Measurements from ENCODE around the gene SMAD7. TPM values are rescaled to one million over a fixed set of nuclear protein-coding genes. Genes with fewer than 3 reads are reported as not detected.
A peak's percentile ranks its signal among the peaks of the same experiment; 100 is the strongest.

The SMAD7 gene
- total RNA-seq, 1 donor from 2014 or later: 24.3 TPM

DNA sequence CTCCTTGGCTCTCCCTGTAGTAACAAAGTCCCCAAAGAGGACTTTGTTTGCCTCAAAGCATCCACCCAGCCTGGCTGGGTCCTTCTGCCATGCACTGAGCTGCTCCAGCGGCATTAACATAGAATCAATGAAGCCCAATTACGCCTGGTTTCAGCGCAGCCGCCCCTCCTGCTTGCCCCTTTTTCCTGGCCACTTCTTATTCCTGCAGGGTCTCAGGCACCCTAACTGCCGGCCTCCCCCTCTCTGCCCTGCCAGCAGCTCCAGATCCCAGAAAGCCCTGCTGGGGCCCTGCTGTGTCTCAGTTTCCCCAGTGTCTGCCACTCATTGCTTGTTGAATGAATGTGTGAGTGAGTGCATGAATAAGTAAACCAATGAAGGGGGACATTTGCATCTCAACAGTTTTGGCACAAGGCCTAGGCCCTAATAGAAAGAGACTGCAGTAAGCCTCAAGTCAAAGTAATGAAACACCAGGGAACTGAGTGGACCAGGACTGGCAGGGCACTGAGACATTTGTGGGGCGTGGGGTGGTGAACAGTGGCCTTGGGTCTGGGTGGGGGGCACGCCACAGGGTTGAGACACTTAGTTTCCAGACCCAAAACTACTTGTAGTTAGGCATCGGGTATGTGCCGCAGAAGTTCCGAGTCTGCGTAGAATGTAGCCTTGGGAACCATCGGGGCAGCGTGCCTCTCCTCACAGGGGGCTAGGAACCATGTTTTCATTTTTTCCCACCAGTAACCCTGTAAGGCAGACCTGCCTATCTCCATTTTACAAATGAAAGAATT lies 60.6 kb downstream of the SMAD7 start:
- no peak for DNase-seq (ENCODE audit: low spot score, unreplicated experiment)
- H3K4me3 Mint-ChIP-seq (ENCODE audit: low read depth): no peak overlapping the region
- H3K27me3 Mint-ChIP-seq: no peaks in the 10 kb centered on the region
- no peaks in the 10 kb centered on the region for H3K36me3 Mint-ChIP-seq (ENCODE audit: insufficient read depth)
- TF ChIP-seq, protein P1, sequence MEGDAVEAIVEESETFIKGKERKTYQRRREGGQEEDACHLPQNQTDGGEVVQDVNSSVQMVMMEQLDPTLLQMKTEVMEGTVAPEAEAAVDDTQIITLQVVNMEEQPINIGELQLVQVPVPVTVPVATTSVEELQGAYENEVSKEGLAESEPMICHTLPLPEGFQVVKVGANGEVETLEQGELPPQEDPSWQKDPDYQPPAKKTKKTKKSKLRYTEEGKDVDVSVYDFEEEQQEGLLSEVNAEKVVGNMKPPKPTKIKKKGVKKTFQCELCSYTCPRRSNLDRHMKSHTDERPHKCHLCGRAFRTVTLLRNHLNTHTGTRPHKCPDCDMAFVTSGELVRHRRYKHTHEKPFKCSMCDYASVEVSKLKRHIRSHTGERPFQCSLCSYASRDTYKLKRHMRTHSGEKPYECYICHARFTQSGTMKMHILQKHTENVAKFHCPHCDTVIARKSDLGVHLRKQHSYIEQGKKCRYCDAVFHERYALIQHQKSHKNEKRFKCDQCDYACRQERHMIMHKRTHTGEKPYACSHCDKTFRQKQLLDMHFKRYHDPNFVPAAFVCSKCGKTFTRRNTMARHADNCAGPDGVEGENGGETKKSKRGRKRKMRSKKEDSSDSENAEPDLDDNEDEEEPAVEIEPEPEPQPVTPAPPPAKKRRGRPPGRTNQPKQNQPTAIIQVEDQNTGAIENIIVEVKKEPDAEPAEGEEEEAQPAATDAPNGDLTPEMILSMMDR (IDR thresholded peaks at IDR 0.05; ENCODE audit: unreplicated experiment): no peak
- peaks cover 21% of the 10 kb centered on the region for H3K4me1 Mint-ChIP-seq (ENCODE audit: low read depth)
- no peak overlapping the region for H3K27ac Mint-ChIP-seq
- H3K9me3 Mint-ChIP-seq (ENCODE audit: low read depth): no peaks in the 10 kb centered on the region

DNA sequence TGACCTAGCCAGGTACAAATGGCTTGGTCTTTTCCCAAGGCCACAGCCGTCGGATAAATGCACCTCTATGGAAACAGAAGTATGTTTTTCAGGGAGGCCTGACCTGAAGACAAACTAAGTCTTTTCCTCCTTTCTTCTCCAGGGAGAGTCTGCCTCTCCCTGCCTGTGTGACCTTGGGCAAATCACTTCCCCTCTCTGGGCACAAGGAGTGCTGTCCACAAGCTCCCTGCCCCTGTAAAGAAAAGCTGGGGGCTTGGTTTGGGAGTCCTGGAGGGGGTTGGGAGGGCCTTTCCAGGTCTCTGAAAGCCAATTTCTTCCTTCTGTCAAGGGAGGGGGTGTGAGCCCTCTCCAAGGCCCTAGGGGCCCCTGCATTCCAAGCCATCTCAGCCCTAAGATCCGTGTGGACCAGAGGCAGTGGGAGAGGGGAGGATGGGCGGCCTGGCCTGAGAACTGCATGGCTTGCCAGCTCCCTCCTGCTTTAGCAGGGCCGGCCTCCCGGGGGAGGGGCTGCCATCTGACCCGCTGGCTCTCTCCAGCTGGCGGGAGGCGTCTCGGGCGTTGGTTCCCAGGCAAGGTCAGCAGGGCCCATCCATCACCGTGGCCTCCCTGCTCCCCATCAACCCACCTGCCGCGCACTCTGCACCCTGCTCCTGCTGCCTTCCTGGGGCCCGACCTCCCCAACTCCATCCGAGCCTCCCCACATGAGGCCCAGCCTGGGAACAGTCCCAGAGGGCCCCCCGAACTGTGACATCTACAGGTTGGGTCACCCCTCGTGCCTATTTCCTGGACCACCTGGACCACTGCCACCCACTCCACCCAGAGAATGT lies 61.4 kb downstream of the SMAD7 start:
- Mint-ChIP-seq H3K4me1 (ENCODE audit: low read depth) (peaks cover 21% of the 10 kb centered on the region), H3K4me3 (ENCODE audit: low read depth) (no peak overlapping the region), H3K9me3 (ENCODE audit: low read depth) (no peaks in the 10 kb centered on the region), H3K36me3 (ENCODE audit: insufficient read depth) (no peaks in the 10 kb centered on the region), H3K27me3 (peaks cover 5% of the 10 kb centered on the region), H3K27ac (no peak overlapping the region)
- TF ChIP-seq, protein P1 (IDR thresholded peaks at IDR 0.05; ENCODE audit: unreplicated experiment): no peak
- DNase-seq (ENCODE audit: low spot score, unreplicated experiment): peak; percentile 39

DNA sequence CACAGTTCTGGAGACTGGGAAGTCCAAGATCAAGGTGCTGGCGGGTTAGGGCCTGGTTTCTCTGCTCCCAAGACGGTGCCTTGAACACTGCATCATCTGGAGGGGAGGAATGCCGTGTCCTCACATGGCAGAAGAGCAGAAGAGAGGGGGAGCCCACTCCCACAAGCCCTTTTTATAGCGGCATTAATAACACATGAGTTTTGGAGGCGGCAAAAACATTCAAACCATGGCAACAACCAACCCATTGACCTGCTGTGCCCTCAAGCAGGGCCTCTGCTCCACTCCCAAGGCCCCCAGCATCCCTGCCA lies 62.0 kb downstream of the SMAD7 start:
- no peaks in the 10 kb centered on the region for H3K9me3 Mint-ChIP-seq (ENCODE audit: low read depth)
- H3K27me3 Mint-ChIP-seq: peaks cover 5% of the 10 kb centered on the region
- no peak overlapping the region for H3K4me3 Mint-ChIP-seq (ENCODE audit: low read depth)
- TF ChIP-seq, protein P1 (IDR thresholded peaks at IDR 0.05; ENCODE audit: unreplicated experiment): no peak
- no peak overlapping the region for H3K27ac Mint-ChIP-seq
- H3K36me3 Mint-ChIP-seq (ENCODE audit: insufficient read depth): no peaks in the 10 kb centered on the region
- H3K4me1 Mint-ChIP-seq (ENCODE audit: low read depth): peaks cover 21% of the 10 kb centered on the region
- no peak for DNase-seq (ENCODE audit: low spot score, unreplicated experiment)

DNA sequence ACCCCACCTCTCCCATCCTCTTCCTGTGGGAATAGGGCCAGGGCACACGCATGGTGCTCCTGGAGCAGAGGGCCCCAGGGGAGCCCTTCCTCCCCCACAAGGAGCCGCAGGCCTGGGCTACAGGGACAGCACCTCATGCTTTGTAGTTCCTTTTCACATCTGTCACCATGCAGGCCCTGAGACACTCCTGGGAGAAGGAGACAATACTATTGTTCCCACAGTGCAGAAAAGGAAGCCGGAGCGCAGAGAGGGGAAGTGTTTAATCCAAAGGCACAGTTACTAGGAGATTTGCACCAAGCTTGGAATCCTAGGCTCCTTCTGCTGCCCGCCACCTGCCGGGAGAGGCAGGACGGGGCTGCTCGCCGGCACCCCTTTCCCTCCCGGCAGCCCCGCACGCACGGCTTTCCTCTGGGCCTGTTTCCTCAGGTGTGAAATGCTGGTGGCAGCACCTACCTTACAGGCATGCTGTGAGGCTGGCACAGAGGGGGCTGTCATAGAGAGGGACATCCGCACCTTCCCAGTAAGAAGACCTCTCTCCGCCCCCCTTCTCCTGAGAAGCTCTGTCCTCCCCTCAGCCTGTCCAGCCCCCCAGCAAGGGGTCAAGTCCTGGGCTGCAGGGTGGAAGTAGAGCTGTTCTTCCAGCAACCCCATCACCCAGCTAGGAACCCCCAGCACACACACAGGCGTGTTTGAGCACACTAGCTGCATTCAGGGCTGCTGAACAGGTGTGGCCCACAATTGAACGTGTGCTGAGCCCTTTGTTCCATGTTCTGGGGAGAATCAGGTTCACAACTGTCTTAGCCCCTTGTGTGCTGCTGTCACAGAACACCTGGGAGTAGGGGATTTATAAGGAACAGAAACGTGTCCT lies 62.6 kb downstream of the SMAD7 start:
- Mint-ChIP-seq H3K4me1 (ENCODE audit: low read depth) (peaks cover 20% of the 10 kb centered on the region), H3K4me3 (ENCODE audit: low read depth) (no peak overlapping the region), H3K9me3 (ENCODE audit: low read depth) (no peaks in the 10 kb centered on the region), H3K27ac (peak overlapping the region; percentile 45), H3K27me3 (peaks cover 5% of the 10 kb centered on the region), H3K36me3 (ENCODE audit: insufficient read depth) (no peaks in the 10 kb centered on the region)
- DNase-seq (ENCODE audit: low spot score, unreplicated experiment): no peak
- TF ChIP-seq, protein P1 (IDR thresholded peaks at IDR 0.05; ENCODE audit: unreplicated experiment): no peak
